Measurements from ENCODE around the gene ZNF316. TPM values are rescaled to one million over a fixed set of nuclear protein-coding genes. Genes with fewer than 3 reads are reported as not detected.

The ZNF316 gene
- total RNA-seq, 6 experiments from 2014 or later = 9.5 to 25.1 (median 15.2) TPM

DNA sequence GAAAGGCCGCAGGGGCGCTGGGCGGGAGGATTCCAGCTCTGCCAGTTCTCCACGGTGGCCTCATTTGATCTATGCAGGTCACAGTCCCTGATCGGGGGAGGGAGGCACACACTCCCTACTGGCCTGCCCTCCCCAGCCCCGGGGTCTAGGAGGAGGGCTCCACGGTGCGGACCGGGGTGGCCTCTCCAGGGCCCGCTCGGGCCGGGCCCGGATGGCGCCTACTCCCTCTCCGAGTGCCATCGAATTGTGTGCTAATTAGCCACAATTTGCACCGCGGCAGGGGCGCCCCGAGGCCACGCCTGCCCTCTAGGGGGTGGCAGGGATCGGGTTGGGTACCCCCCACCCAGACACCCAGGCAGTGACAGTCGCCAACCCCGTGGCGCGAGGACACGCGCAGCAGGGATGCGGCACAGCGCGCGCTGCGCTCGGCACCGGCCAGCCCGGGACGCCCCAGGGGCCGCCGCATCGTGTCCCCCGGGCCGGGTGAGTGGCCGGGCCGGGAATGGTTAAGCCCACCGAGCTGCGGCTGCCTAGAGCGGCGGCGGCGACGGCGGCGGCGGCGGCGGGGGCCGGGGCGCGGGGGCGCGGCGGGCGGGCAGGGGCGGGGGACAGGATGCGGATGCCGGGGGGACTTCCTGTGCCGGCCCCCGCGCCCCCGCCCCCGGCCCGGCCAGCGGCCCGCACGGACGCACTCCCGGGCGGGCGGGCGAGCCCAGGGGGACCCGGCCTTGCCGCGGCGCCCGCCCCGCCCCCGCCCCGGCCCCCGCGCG is 22.0 kb upstream of the ZNF316 start, which contains the start of gene ZNF853:
ZNF853 (plus strand) TSS at position 658 of the 770 bp plus-strand sequence. CDS start 565 bp downstream, outside the sequence.
- ATAC-seq = peak; percentile 13 to 30 (median 25)
- DNase-seq = no peak
- no CpG with 5 or more reads among the region's 91 CpGs for WGBS (ENCODE audit: insufficient coverage, low coverage, low lambda C conversion rate, missing lambda C conversion rate)
- Histone ChIP-seq H3K9me3 (no peaks in the 10 kb centered on the region), H3K4me1 (no peaks in the 10 kb centered on the region), H3K27ac (no peak within 1 kb of the TSS), H3K36me3 (no peaks in the 10 kb centered on the region), H3K27me3 (peaks cover 0 to 6% of the 10 kb centered on the region in 2 donors), H3K4me3 (peak within 1 kb of the TSS; percentile 33 to 46 (median 38))
- intact Hi-C loops (cut with DNase I) = no loop called here
- TF ChIP-seq POLR2A (IDR thresholded peaks at IDR 0.05) = no peak
- TF ChIP-seq, protein P1, sequence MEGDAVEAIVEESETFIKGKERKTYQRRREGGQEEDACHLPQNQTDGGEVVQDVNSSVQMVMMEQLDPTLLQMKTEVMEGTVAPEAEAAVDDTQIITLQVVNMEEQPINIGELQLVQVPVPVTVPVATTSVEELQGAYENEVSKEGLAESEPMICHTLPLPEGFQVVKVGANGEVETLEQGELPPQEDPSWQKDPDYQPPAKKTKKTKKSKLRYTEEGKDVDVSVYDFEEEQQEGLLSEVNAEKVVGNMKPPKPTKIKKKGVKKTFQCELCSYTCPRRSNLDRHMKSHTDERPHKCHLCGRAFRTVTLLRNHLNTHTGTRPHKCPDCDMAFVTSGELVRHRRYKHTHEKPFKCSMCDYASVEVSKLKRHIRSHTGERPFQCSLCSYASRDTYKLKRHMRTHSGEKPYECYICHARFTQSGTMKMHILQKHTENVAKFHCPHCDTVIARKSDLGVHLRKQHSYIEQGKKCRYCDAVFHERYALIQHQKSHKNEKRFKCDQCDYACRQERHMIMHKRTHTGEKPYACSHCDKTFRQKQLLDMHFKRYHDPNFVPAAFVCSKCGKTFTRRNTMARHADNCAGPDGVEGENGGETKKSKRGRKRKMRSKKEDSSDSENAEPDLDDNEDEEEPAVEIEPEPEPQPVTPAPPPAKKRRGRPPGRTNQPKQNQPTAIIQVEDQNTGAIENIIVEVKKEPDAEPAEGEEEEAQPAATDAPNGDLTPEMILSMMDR (IDR thresholded peaks at IDR 0.05) = no peak

DNA sequence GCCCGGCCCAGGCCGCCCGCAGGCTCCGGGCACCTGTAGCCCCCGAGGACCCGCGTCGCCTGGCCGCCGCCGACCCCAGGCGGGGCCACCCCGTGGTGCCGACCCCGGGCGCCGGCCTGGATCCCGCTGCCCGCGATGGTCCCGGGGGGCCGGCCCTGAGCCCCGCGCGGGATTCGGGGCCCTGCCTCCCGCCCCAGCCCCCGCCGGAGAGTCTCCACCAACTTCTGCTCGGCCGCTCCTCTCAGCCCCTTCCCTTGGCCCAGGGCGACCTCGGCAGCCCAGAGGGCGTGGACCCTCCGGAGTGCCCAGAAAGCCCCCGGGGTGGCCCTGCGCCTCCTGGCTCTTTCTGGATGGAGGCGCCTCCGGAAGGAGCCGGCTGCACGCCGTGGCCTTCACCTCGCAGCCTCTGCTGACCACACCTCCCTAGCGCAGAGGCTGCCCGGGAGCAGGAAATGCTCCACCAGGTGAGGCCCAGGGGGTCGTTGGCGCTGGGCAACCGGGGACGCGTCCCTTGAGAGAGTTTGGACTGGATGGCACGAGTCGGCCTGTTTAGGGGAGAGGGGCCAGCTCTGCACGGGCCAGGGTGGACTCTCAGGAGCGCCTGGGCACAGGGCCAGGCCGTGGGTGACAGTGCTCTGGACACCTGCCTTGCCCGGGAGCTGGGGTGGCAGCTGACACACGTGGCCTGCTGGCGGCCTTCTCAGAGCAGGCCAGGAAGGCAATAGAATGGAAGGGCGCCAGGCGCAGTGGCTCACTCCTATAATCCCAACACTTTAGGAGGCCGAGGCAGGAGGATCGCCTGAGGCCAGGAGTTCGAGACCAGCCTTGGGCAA is 21.2 kb upstream of the ZNF316 start:
- intact Hi-C loops (cut with DNase I) = no loop called here
- H3K4me1 ChIP-seq = no peaks in the 10 kb centered on the region
- no peak for TF ChIP-seq POLR2A (IDR thresholded peaks at IDR 0.05)
- TF ChIP-seq, protein P1 (IDR thresholded peaks at IDR 0.05) = no peak
- H3K4me3 ChIP-seq = peak overlapping the region; percentile 33 to 46 (median 38)
- no peak overlapping the region for H3K27ac ChIP-seq
- H3K27me3 ChIP-seq = peaks cover 0 to 6% of the 10 kb centered on the region in 2 donors
- no peaks in the 10 kb centered on the region for H3K36me3 ChIP-seq
- no peaks in the 10 kb centered on the region for H3K9me3 ChIP-seq
- ATAC-seq (peak in 3 of 4 donors; percentile 37 to 51 (median 42)), DNase-seq (peak in 1 of 3 donors; percentile 26)
- WGBS (ENCODE audit: insufficient coverage, low coverage, low lambda C conversion rate, missing lambda C conversion rate) = 63% methylated on average over 6 of the region's 63 CpGs

DNA sequence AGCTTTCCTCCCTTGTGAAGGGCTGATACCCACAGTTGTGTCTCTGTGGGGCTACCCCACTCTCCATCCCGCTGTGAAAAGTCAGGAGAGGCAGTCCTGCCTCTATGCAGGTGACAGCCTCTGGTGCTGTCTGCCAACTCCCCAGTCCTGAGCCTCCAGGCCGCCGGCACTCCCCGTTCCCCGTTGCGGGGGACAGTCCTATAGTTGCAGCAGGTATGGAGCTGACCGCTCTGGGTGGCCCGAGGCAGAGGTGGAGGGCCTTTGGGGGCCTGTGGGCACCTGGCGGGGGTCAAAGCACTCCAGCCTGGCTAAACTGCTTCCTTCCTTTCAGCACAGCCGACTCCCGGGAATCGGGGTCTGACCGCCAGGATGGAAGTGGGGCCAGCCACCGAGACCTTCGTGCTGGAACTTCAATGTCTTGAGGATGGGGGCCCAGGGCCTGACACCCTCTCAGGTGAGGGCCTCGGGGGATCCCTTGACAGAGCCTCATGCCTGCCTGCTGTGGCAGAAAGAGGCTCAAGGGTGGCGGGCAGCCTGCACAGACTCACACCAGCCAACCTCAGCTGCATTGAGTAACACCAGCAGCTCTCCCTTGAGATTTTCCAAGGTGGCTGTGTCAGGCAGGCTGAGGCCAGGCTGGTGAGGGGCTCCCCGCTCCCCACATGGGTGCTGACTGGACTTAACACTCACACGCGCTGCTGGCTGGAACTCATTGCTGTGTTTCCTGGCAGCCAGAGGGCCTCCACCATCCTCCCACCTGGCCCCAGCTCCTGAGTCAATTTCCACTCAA is 20.1 kb upstream of the ZNF316 start:
- 72% methylated on average over 3 of the region's 20 CpGs for WGBS (ENCODE audit: insufficient coverage, low coverage, low lambda C conversion rate, missing lambda C conversion rate)
- Histone ChIP-seq H3K9me3 (no peaks in the 10 kb centered on the region), H3K4me1 (no peaks in the 10 kb centered on the region), H3K4me3 (no peak overlapping the region), H3K27ac (no peak overlapping the region), H3K27me3 (peaks cover 0 to 6% of the 10 kb centered on the region in 2 donors), H3K36me3 (no peaks in the 10 kb centered on the region)
- intact Hi-C loops (cut with DNase I) = no loop called here
- DNase-seq (no peak), ATAC-seq (no peak)
- TF ChIP-seq POLR2A (IDR thresholded peaks at IDR 0.05) = no peak
- TF ChIP-seq, protein P1 (IDR thresholded peaks at IDR 0.05) = no peak

DNA sequence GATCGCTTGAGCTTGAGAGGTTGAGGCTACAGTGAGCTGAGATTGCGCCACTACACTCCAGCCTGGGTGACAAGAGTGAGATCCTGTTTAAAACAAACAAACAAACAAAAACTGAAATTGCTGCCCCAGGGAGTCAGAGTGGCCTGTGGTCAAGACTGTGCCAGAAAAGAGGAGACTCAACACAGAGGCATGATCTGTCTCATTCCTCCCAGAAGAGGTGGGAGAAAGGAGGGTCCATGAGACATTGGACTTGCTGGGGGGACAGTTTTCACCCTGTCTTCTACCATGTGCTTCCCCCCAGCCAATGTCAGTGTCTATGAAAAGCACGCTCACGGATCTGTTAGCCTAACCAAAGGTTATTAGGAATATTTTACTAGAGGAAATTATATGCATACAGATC is 18.5 kb upstream of the ZNF316 start:
- 70% methylated on average over 2 of the region's 4 CpGs for WGBS (ENCODE audit: insufficient coverage, low coverage, low lambda C conversion rate, missing lambda C conversion rate)
- DNase-seq = no peak
- intact Hi-C loops (cut with DNase I) = no loop called here
- H3K4me3 ChIP-seq = no peak overlapping the region
- no peaks in the 10 kb centered on the region for H3K36me3 ChIP-seq
- ATAC-seq = no peak
- H3K9me3 ChIP-seq = no peaks in the 10 kb centered on the region
- H3K27ac ChIP-seq = no peak overlapping the region
- TF ChIP-seq, protein P1 (IDR thresholded peaks at IDR 0.05) = no peak
- no peak for TF ChIP-seq POLR2A (IDR thresholded peaks at IDR 0.05)
- peaks cover 0 to 6% of the 10 kb centered on the region in 2 donors for H3K27me3 ChIP-seq
- H3K4me1 ChIP-seq = no peaks in the 10 kb centered on the region
